Dedifferentiated amniotic fluid mesenchymal stem cell (primary cell): ENCODE results near the gene ACBD3.
A peak's percentile ranks its signal among the peaks of the same experiment; 100 is the strongest.
"Not testable (repeated sequence)": the region's sequence is repeated elsewhere in the genome, so short reads cannot be mapped to it uniquely, and the experiment has no call there.

ENCODE experiments used
- DNase-seq: peaks from one replicate; pipeline ENCODE4 v3.0.0-alpha.2; 2016; ENCODE audit errors: extremely low spot score

The ACBD3 gene

GRCh38 chr1:226186124-226187018 lies at the start of gene ACBD3:
Gene ACBD3 (minus strand): TSS chr1:226186741. CDS start chr1:226186675, 66 bp downstream.
- DNase-seq, result peak; percentile 66

GRCh38 chr1:226233806-226234205 lies 47.3 kb upstream of the ACBD3 start:
- no peak for DNase-seq

GRCh38 chr1:226233293-226233692 lies 46.8 kb upstream of the ACBD3 start:
- no peak for DNase-seq

GRCh38 chr1:226226601-226227000 lies 40.1 kb upstream of the ACBD3 start:
- DNase-seq, result no peak

- no peak for DNase-seq
These were observed 37.3 kb upstream of the ACBD3 start for GRCh38 chr1:226223786-226224244.

GRCh38 chr1:226223157-226223785 lies 36.7 kb upstream of the ACBD3 start, which contains the start of gene MIXL1:
Gene MIXL1 (plus strand): TSS chr1:226223664. CDS start chr1:226223682, 18 bp downstream.
- DNase-seq, result no peak

- DNase-seq, result no peak
These were observed 36.1 kb upstream of the ACBD3 start for GRCh38 chr1:226222686-226223085.

- DNase-seq, result no peak
These were observed 34.1 kb upstream of the ACBD3 start for GRCh38 chr1:226220473-226221189.

GRCh38 chr1:226217273-226217672 lies 30.7 kb upstream of the ACBD3 start:
- no peak for DNase-seq

- no peak for DNase-seq
These were observed 29.5 kb upstream of the ACBD3 start for GRCh38 chr1:226216056-226216455.

GRCh38 chr1:226215239-226215638 lies 28.7 kb upstream of the ACBD3 start:
- DNase-seq, result no peak

- no peak for DNase-seq
These were observed 26.0 kb upstream of the ACBD3 start for GRCh38 chr1:226212545-226212944.

GRCh38 chr1:226211181-226211821 lies 24.8 kb upstream of the ACBD3 start:
- DNase-seq, result no peak

GRCh38 chr1:226210571-226211176 lies 24.1 kb upstream of the ACBD3 start:
- no peak for DNase-seq

GRCh38 chr1:226209307-226210059 lies 22.9 kb upstream of the ACBD3 start:
- no peak for DNase-seq

- no peak for DNase-seq
These were observed 20.5 kb upstream of the ACBD3 start for GRCh38 chr1:226207048-226207447.

- no peak for DNase-seq
These were observed 17.7 kb upstream of the ACBD3 start for GRCh38 chr1:226204198-226204597.

GRCh38 chr1:226203655-226204054 lies 17.1 kb upstream of the ACBD3 start:
- DNase-seq, result no peak

- DNase-seq, result no peak
These were observed 16.7 kb upstream of the ACBD3 start for GRCh38 chr1:226203240-226203639.

GRCh38 chr1:226202666-226203065 lies 16.1 kb upstream of the ACBD3 start:
- not testable (repeated sequence) for DNase-seq

GRCh38 chr1:226202246-226202645 lies 15.7 kb upstream of the ACBD3 start:
- no peak for DNase-seq
